GM19099 (cell line): ENCODE data around the gene KIF27.

Source experiments
- POLR2A ChIP-seq: IDR thresholded peaks from 3 replicates; pipeline ENCODE4 v1.6.1; 2011; ENCODE audit warnings: low read depth; ENCODE audit not compliant: insufficient read length; ENCODE audit errors: extremely low read depth

The KIF27 gene, protein sequence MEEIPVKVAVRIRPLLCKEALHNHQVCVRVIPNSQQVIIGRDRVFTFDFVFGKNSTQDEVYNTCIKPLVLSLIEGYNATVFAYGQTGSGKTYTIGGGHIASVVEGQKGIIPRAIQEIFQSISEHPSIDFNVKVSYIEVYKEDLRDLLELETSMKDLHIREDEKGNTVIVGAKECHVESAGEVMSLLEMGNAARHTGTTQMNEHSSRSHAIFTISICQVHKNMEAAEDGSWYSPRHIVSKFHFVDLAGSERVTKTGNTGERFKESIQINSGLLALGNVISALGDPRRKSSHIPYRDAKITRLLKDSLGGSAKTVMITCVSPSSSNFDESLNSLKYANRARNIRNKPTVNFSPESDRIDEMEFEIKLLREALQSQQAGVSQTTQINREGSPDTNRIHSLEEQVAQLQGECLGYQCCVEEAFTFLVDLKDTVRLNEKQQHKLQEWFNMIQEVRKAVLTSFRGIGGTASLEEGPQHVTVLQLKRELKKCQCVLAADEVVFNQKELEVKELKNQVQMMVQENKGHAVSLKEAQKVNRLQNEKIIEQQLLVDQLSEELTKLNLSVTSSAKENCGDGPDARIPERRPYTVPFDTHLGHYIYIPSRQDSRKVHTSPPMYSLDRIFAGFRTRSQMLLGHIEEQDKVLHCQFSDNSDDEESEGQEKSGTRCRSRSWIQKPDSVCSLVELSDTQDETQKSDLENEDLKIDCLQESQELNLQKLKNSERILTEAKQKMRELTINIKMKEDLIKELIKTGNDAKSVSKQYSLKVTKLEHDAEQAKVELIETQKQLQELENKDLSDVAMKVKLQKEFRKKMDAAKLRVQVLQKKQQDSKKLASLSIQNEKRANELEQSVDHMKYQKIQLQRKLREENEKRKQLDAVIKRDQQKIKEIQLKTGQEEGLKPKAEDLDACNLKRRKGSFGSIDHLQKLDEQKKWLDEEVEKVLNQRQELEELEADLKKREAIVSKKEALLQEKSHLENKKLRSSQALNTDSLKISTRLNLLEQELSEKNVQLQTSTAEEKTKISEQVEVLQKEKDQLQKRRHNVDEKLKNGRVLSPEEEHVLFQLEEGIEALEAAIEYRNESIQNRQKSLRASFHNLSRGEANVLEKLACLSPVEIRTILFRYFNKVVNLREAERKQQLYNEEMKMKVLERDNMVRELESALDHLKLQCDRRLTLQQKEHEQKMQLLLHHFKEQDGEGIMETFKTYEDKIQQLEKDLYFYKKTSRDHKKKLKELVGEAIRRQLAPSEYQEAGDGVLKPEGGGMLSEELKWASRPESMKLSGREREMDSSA (N-terminal part only)

DNA sequence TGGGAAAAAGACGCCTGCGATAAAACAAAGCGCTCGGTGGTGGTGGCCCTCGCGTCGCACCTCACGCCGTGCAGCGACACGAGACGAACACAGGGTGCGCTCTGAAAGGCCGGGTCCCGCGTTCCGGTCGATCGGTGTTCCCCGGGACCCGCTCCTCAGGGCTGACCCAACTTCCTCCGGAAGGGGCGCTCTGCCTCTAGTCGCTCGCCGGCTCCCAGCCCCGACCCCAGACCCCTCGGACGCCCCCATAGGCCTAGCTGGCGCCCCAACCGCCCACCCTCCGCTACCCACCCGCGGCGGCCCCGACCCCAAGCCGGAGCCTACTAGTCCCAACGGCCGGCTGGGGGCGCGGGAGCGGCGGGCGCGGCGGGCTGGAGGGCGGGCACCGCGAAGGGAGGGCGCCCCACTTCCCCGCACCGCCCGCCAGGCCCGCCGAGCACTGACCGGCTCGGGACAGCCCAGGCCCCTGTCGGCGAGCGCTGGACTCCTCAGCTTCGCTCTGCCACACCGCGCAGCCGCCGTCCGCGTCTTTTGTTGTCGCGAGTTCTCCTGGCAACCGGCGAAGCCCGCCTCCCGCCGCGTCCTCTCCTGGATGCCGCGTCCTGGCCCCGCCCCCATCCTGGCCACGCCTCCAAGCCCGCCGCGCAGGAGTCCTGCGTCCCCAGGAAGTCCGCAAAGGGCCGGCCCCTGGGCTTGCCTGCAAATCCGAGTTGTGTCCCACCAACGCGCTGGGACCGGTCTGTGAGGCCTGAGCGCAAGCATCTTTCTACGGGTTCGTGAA, at the start of gene KIF27:
Gene KIF27, minus strand, starts transcription at position 506 of the 781 bp plus-strand sequence. CDS start 5,841 bp downstream, outside the sequence.
- peak; percentile 95 for TF ChIP-seq POLR2A

DNA sequence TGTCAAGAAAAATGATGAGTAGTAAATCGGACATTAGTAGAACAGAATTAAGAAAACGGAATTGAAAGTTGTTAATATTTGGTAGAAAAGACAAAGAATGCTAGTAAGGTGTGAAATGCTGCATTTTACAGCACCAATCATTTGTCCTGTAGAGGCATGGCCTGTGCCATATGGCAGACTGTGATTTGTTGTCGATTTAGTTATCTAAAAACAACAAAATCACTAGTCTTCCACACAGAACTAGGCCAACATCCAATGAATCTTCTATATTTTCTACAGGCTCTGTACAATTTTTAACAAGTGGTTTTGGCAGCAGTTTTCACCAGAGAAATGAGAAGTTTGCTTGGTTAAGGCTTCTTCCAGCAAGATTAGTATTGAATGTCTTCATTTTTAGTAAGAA, 48.4 kb upstream of the KIF27 start:
- no peak for TF ChIP-seq POLR2A

DNA sequence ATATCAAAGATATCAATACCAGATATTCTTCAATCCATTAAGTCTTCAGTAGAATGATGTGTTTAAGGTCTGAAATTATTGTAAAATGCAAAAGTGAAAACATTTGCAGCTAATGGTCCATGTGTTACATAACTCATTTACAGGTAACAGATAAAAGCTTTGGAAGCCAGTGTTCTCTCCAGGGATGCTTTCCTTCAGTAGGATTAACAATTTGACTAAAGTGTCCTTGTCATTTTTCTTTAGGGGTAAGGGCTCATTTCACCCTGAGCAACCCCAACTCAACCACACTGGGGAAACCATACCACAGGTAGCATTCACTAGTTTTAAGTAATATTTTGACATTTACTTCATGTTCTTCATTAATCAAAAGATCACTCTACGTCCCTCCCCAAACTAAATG, 45.8 kb upstream of the KIF27 start:
- TF ChIP-seq POLR2A = peak; percentile 11

DNA sequence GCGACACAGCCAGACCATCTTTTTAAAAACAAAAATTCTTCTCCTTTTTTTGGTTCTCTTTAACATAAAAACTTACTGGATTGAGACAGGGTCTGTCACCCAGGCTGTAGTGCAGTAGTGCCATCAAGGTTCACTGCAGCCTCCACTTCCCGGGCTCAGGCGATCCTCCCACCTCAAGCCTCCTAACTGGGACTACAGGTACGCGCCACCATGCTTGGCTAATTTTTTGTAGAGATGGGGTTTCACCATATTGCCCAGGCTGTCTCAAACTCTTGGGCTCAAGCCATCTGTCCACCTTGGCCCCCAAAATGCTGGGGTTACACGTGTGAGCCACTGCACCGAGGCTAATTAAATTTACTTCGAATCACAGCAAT, 45.0 kb upstream of the KIF27 start:
- TF ChIP-seq POLR2A = no peak

DNA sequence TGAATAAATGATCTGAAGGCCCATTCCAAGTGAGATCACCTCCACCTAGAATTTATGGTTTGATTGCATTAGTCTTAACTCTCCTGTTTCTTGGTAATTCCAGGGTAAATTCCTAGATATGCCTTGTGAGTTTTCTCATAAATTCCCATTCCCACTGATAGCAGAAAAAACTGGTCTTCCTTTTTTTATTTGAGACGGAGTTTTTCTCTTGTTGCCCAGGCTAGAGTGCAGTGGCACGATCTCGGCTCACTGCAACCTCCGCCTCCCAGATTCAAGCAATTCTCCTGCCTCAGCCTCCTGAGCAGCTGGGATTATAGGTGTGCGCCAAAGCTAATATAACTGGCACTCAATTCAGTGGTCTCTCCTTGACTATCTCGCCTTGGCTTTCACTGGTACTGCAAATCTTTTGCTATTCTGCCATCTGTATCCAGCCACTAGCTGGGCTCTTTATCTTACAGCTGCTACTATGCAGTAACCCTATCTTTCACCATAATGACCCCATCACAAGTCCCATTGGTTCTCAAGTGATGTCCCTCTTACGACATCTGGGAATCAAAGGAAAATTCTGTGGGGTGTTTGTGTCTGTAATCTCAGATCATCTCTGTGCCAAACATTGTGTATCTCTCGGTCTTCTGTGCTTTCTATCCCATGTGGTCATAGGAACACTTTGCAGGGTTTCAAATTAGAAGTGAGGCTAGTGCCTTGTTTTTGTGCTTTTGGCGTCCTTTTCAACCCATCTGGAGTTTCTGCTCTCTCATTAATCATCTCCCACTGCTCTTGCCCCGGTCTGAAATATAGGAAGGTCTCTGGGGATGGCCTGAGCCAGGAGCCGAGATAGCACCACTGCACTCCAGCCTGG, 44.3 kb upstream of the KIF27 start:
- TF ChIP-seq POLR2A = peak; percentile 20

DNA sequence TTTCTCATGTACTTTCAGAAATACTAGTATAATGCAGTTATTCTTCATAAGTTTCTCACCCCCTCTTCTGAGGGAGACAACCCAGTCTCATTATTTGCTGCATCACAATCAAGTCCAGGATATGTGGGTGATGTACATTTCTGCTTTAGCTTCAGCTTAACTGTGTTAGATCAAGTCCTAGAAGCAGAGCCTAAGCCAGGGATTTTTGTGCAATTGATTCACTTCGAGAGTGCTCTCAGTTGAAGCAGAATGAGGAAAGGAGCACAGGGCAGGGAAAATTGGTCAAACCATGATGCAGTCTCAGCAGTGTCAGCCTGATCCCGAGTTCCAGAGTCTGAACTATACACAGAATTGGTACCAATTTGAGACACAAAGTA, 43.7 kb upstream of the KIF27 start:
- TF ChIP-seq POLR2A = peak; percentile 43

DNA sequence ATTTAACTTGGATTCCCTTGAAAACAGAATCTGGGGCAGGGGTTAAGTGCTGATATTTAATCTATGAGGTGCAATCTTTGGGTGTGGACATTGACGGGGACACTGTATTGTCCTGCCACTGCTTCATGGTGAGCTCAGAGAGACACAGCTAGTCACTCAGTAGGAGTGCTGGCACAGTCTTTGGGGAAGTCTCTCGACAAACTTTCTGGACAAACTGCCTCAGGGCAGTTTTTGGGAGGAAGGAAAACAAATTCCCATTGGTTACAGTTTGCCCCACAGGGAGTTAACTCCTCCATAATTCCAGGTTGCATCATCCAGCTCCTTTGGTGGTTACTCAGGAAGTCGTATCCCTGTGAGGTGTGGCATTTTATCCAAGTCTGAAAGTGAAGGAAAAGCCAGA, 40.9 kb upstream of the KIF27 start:
- TF ChIP-seq POLR2A = no peak

DNA sequence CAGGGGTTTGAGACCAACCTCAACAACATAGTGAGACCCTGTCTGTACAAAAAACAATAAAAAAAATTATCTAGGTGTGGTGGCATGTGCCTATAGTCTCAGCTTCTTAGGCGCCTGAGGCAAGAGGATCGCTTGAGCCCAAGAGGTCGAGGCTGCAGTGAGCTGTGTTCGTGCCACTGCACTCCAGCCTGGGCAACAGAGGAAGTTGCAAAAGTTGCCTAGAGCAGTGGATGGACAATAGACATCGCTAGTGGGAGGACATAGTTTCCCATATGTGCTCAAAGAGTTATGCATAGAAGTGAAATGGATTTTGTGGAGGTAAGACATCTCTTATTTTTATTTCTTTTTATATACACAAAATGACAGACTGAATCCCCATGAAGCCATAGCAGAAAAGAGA, 39.8 kb upstream of the KIF27 start:
- TF ChIP-seq POLR2A = no peak

DNA sequence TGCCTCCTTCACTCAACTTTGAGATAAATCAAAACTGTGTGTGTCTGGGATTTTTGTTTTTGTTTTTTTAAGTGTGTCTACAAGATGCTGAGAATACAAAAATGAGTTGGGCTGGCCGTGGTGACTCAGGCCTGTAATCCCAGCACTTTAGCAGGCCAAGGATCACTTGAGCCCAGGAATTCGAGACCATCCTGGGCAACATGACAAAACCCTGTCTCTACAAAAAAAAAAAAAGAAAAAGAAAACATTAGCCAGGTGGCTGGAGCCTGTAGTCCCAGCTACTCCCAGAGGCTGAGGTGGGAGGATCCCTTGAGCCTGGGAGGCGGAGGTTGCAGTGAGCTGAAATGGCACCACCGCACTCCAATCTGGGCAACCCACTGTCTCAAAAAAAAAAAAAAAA, 37.8 kb upstream of the KIF27 start:
- no peak for TF ChIP-seq POLR2A

DNA sequence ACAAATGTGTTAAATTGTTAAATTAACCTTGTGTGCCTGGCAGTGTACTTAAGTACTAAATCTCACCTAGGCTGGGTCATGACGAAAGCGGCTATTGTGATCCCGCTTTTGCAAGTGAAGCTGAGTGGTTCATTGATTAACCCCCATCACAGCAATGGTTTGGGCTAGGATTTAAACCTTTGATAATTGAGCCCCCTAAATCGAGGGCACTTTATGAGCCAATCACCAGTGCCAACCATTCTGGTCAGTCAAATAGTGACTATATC, 35.9 kb upstream of the KIF27 start:
- TF ChIP-seq POLR2A = no peak

DNA sequence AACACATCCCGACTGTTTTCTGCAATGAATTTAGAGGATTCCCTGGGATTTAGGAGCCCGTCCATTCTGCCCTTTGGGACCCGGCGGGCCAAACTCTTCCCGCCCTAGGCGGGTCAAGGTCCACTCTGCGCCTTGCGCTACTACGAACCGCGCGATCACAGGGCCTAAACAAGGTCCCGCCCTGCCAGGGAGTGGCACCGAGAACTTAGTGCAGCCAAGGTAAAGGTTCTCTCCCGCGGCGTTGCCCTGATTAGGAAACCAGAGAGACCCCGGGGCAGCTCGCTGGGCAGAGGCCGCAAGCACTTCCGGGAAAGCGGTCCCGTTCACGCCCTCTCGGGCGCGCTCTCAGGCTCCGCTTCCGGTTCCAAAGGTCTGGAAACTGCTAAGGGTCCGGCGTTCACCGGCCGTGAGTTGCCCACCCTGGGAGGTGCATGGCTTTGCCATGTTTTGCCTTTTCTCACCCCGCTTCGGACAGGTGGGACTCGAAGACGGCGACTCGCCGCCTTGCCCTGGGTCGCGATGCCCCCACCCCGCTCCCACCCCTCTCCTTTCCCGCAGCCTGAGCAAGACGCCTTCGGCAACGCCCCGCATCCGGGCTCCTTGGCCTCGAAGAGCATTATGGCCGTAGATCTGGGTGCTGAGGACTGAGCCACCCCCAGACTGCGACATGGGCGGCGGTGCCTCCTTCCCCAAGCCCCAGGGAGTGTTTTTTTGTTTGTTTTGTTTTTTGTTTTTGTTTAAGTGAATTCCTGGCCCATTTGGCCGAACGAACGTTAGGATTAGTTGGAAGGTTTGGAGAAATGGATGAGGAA, 35.4 kb upstream of the KIF27 start:
- peak; percentile 71 for TF ChIP-seq POLR2A

DNA sequence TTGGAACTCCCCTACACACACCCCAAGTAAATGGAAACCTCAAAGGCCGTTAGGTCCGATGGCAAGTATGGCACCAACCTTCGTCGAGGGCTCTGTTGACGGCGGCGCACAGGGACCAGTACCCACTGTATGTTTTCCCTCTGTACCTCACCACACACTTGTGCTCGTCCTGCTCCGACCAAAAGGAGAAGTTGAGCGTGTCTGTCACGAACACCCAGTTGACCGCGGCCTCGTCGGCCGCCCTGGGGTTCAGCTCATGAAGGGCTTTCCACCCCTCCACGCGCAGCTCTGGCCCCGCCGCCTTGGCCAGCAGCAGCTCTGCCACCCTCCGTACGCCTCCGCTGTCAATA, 34.8 kb upstream of the KIF27 start:
- no peak for TF ChIP-seq POLR2A
